Fibroblast of villous mesenchyme (primary cell): ENCODE results near the gene GJB4. TPM values are rescaled to one million over a fixed set of nuclear protein-coding genes. Genes with fewer than 3 reads are reported as not detected.
"Not testable (repeated sequence)": the region's sequence is repeated elsewhere in the genome, so short reads cannot be mapped to it uniquely, and the experiment has no call there.

ENCODE experiments used
- DNase-seq: peaks from one replicate; pipeline ENCODE4 v3.0.0-alpha.2; 2010; ENCODE audit warnings: low read depth
- H3K4me3 ChIP-seq: 2 replicates; pipeline ENCODE4 v1.5.1; 2011; ENCODE audit warnings: low read depth, mild to moderate bottlenecking, low read length
- total RNA-seq: library from RNA; depleted of rRNA; stranded (reverse); fragments of >200 nt; gene quantifications from 2 replicates; pipeline ENCODE4 v1.2.3, GENCODE V29; 2012
- TF ChIP-seq, protein P1 (sequence below): IDR thresholded peaks from 2 replicates; pipeline ENCODE4 v1.5.1; 2012; ENCODE audit warnings: low read depth, mild to moderate bottlenecking, low read length; ENCODE audit not compliant: insufficient read depth

Gene GJB4
- total RNA-seq, 1 donor = not detected

GRCh38 chr1:34762474-34763141 lies 3.1 kb downstream of the GJB4 start:
- TF ChIP-seq, protein P1, sequence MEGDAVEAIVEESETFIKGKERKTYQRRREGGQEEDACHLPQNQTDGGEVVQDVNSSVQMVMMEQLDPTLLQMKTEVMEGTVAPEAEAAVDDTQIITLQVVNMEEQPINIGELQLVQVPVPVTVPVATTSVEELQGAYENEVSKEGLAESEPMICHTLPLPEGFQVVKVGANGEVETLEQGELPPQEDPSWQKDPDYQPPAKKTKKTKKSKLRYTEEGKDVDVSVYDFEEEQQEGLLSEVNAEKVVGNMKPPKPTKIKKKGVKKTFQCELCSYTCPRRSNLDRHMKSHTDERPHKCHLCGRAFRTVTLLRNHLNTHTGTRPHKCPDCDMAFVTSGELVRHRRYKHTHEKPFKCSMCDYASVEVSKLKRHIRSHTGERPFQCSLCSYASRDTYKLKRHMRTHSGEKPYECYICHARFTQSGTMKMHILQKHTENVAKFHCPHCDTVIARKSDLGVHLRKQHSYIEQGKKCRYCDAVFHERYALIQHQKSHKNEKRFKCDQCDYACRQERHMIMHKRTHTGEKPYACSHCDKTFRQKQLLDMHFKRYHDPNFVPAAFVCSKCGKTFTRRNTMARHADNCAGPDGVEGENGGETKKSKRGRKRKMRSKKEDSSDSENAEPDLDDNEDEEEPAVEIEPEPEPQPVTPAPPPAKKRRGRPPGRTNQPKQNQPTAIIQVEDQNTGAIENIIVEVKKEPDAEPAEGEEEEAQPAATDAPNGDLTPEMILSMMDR = no peak
- no peak for DNase-seq

GRCh38 chr1:34763142-34763781 lies 3.7 kb downstream of the GJB4 start:
- H3K4me3 ChIP-seq = no peak overlapping the region
- DNase-seq = no peak

More at GRCh38 chr1:34762474-34763141, 3.1 kb downstream of the GJB4 start:
- H3K4me3 ChIP-seq = no peak overlapping the region

DNA sequence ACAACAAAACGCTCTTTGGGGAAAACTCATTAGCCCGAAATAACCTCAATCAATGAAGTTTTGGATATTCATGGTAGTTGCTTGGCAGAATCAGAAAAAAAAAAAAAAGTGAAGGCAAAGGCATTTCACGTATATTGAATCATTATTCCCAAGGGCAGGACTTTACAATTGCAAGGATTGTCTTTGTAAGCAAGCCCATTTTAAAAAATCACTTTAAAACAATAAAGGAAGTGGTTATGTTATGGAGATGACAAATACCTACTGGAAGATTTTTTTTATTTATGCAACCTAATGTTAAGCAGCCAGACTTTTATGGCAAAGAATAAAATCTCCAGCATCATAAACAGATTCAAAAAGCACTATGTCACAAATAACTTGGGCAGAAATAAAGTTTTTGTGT lies 9.3 kb downstream of the GJB4 start:
- TF ChIP-seq, protein P1 = no peak
- DNase-seq = no peak

More at GRCh38 chr1:34763142-34763781, 3.7 kb downstream of the GJB4 start:
- TF ChIP-seq, protein P1 = no peak

DNA sequence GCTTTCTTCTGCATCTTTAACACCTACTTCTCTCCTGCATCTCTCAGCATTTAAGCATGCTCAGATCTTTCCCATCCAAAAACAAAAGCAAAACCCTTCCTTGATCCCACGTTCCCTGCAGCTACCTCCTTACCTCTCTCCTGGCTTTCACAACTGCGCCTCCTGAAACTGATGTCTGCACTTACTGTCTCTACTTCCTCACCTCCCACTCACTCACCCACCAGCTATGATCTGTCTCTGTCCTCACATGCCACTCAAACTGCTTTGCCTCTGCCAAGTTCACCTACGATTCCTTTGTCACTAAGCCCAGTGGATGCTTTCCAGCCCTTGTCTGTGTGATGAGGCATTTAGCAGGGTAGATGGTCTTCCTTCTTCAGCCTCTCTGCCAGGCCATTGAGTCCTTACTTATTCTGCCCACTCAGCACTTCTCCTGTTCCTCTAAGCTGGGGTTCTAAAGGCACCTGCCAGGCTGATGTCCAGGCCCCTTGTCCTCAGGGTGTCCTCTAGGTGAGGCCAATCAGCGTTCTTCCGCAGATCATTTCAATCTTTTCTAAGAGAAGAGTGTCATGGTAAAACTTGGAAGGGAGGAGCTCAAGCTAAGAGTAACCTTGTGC lies 11.5 kb downstream of the GJB4 start:
- DNase-seq = no peak
- TF ChIP-seq, protein P1 = no peak

More for the DNA sequence above, 9.3 kb downstream of the GJB4 start:
- no peak overlapping the region for H3K4me3 ChIP-seq

GRCh38 chr1:34771573-34772371 lies 12.2 kb downstream of the GJB4 start:
- TF ChIP-seq, protein P1 = no peak
- no peak overlapping the region for H3K4me3 ChIP-seq
- no peak for DNase-seq

More for the DNA sequence above, 11.5 kb downstream of the GJB4 start:
- H3K4me3 ChIP-seq = no peak overlapping the region

DNA sequence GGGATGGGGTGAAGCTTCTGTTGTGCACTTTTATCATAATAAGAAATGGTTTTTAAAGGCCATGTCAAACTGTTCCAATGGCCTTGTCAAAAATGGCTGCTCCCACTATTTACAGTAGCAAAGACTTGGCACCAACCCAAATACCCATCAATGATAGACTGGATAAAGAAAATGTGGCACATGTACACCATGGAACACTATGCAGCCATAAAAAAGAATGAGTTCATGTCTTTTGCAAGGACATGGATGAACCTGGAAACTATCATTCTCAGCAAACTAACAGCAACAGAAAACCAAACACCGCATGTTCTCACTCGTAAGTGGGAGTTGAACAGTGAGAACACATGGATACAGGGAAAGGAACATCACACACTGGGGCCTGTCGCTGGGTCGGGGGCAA lies 13.6 kb downstream of the GJB4 start:
- DNase-seq = not testable (repeated sequence)

More for the DNA sequence above, 13.6 kb downstream of the GJB4 start:
- not testable (repeated sequence) for H3K4me3 ChIP-seq
